Activated T-helper 2 cell treated with anti-CD3 and anti-CD28 coated beads, Interferon-gamma antibody, Interleukin-2, Interleukin-4, amounts not matched to agents 10 μg/mL and 5 μg/mL and 100 μg/mL, durations not matched to agents 14 hours and 24 hours and 36 hours (primary cell): ENCODE measurements around the gene OR52M1. TPM values are rescaled to one million over a fixed set of nuclear protein-coding genes. Genes with fewer than 3 reads are reported as not detected.
"Not testable (repeated sequence)": the region's sequence is repeated elsewhere in the genome, so short reads cannot be mapped to it uniquely, and the experiment has no call there.

ENCODE experiments used
- DNase-seq: peaks from one replicate; pipeline ENCODE4 v3.0.0; 2021; ENCODE audit warnings: low spot score
- H3K27ac Mint-ChIP-seq: one replicate; pipeline ENCODE4 v1.8.0; 2021; ENCODE audit warnings: mixed read lengths
- H3K27me3 Mint-ChIP-seq: one replicate; pipeline ENCODE4 v1.8.0; 2021; ENCODE audit warnings: low read depth, mixed read lengths
- H3K36me3 Mint-ChIP-seq: one replicate; pipeline ENCODE4 v1.8.0; 2021; ENCODE audit warnings: low read depth, mixed read lengths
- H3K4me1 Mint-ChIP-seq: one replicate; pipeline ENCODE4 v1.8.0; 2021; ENCODE audit warnings: low read depth, mixed read lengths
- H3K4me3 Mint-ChIP-seq: one replicate; pipeline ENCODE4 v1.8.0; 2021; ENCODE audit warnings: low read depth, mild to moderate bottlenecking, moderate library complexity, mixed read lengths
- H3K9me3 Mint-ChIP-seq: one replicate; pipeline ENCODE4 v1.8.0; 2021; ENCODE audit warnings: mixed read lengths
- intact Hi-C: fragments of 100-400 bp; cut with micrococcal nuclease; formaldehyde crosslinking; loops from one replicate; pipeline ENCODE4 v1.15.1; 2023
- total RNA-seq: library from RNA; stranded (reverse); gene quantifications from 2 replicates; pipeline ENCODE4 v1.2.3, GENCODE V29; 2022

The OR52M1 gene
- total RNA-seq, result not detected in 2 replicates

DNA sequence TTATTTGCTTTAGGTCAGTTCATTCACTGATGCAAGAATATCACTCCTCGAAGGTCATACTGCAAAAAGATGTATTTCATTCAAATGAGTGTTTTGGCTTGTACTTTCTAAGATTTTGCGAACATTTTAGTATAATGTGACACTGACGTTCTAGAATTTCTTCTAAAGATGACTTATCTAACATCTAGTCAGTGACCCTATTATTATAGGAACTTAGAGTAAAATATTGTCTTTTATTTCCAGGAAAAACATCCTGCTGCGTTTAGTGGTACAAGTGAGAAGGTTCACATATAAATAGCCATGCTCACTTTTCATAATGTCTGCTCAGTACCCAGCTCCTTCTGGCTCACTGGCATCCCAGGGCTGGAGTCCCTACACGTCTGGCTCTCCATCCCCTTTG is at the start of gene OR52M1:
TSS of gene OR52M1 (plus strand) at position 301 of the 400 bp plus-strand sequence. CDS start at position 301, 0 bp downstream.
- no peak for DNase-seq
- Mint-ChIP-seq H3K4me3 (no peak within 1 kb of the TSS), H3K9me3 (no peaks in the 10 kb centered on the region), H3K4me1 (no peaks in the 10 kb centered on the region), H3K27me3 (peaks cover 4% of the 10 kb centered on the region), H3K36me3 (no peaks in the 10 kb centered on the region), H3K27ac (no peak within 1 kb of the TSS)
- intact Hi-C loops, result no loop called here

DNA sequence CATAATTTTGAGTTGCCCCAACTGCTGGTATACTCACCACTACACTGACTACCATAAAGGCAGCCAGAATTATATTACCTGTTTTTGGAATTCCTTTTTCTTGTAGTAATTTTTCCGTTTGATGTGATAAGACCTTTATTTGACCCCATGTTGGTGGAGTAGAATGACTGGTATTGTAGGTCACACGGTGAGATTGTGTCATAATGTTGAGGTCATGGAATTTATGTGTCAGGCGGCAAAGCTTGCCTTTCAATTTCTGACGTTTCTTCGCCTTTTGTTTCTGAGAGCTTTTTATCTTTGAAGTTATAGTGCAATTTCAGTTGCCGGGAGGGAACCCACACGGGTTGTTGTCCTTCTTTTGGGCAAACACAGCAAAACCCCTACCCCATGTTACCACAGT is 49.5 kb upstream of the OR52M1 start:
- Mint-ChIP-seq H3K9me3 (peaks cover 4% of the 10 kb centered on the region), H3K4me3 (no peak overlapping the region), H3K36me3 (no peaks in the 10 kb centered on the region), H3K4me1 (peaks cover 6% of the 10 kb centered on the region), H3K27me3 (peaks cover 15% of the 10 kb centered on the region), H3K27ac (no peak overlapping the region)
- intact Hi-C loops, result no loop called here
- no peak for DNase-seq

DNA sequence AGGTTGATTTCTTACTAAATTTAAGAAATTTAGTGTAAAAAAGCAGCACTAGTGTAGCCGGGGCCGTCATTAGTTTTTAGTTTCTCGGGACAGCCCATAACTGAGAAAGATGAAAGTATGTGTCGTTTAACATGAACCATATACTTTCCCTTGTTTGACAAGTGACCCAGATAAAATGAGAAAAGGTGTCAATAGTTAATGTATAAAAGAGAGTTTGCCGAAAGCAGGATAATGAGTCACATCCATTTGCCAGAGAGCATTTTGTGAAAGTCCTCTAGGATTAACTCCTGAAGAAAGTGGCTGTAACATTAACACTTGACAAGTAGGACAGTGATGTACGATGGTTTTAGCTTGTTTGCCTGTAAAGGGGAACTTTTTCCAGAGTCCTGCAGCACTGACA is 49.0 kb upstream of the OR52M1 start:
- Mint-ChIP-seq H3K4me3 (no peak overlapping the region), H3K9me3 (peaks cover 4% of the 10 kb centered on the region), H3K4me1 (peaks cover 6% of the 10 kb centered on the region), H3K27ac (no peak overlapping the region), H3K27me3 (peaks cover 18% of the 10 kb centered on the region), H3K36me3 (no peaks in the 10 kb centered on the region)
- intact Hi-C loops, result no loop called here
- no peak for DNase-seq

DNA sequence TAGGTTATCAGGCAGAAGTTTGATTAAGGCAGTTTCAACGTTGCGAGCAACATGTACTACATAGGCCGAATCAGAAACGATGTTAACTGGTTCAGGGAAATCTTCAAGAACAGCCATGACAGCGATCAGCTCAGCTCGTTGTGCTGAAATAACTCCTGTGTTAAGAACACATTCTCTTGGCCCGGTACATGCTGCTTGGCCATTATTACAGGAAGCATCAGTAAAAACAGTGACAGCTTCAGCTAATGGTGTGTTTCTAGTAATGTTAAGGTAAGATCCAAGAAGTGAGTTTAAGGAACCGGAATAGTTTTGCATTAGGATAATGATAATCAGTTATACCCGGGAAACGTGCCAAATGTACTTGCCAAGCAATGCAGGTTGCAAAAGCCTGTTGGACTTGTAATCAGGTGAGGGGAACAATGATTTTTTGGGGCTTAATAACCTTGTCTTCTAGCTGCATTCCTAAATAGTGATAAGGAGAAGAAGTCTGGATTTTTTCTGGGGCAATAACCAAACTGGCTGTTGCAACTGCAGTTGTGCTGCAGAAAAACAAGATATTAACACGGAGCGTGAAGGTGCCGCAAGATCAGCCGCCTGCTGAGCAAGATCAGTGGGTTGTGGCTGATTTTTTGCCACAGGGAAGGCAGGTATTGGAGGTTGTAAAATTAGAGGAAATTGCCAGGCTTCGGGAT is 48.3 kb upstream of the OR52M1 start:
- Mint-ChIP-seq H3K27me3 (peaks cover 20% of the 10 kb centered on the region), H3K9me3 (no peaks in the 10 kb centered on the region), H3K4me3 (no peak overlapping the region), H3K36me3 (no peaks in the 10 kb centered on the region), H3K27ac (no peak overlapping the region), H3K4me1 (peaks cover 6% of the 10 kb centered on the region)
- no peak for DNase-seq
- intact Hi-C loops, result no loop called here

DNA sequence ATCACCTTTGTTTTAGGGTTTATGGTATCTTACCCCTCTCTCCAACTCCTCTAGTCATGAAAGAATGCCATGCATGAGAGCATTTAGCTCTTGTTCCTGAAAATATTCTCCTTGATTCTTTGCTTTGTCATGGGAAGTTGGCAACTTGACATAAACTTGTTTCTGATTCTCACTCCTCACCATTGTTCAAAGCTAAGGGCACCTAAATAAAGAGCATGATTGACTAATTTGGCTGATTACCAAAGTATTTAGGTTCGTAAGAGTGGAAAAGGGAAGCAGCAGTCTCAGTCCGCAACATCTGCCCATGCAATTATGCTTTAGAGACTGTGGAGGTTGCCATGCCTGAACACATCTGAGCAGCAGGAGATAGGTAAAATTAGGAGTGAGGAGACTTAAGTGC is 36.1 kb upstream of the OR52M1 start:
- Mint-ChIP-seq H3K9me3 (no peaks in the 10 kb centered on the region), H3K27ac (no peak overlapping the region), H3K4me1 (no peaks in the 10 kb centered on the region), H3K4me3 (no peak overlapping the region), H3K27me3 (peaks cover 4% of the 10 kb centered on the region), H3K36me3 (no peaks in the 10 kb centered on the region)
- intact Hi-C loops, result no loop called here
- no peak for DNase-seq

DNA sequence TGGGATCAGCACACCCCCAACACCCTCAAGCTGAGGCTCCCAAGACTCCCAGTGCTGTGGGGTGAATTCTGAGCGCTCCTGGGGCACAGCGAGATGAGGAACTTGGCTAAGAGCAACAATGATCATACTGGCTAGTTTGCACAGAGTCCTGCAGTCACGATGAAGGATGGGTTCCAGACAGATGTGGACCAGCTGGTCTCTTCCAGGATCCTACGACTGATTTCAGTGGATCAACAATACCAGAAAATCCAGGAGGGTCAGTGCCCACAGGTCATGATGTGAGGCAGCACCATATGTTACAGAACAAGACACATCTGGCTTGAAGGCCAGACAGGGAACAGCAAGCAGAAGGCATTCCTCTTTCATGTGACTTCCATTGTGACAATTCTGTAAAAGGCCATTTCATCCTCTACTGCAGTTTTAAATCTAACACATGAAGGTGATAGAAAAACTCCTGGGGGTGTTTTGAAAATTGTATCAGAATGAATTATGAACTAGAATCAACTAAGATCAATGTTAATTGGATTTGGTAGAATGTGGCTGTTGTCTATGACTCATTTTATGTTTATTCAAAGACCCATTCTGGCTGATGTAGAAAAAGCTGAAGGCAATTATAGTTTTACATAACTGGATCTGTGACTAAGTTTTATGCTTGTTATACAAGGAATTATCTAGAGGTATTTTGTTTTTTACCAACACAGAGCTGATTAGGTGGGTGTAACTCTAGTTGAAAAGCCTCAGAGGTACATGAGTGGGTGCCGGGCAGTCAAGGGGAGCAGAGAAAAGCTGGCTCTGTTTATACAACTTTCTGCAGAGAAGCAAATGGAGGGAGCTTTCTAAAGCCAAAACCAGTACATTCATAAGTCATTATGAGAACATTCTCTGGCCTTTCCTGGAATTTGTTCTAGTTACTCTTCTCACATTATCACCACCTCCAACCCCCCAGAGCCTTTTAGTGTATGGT is 33.4 kb upstream of the OR52M1 start:
- no peak overlapping the region for H3K27ac Mint-ChIP-seq
- intact Hi-C loops, result no loop called here

GRCh38 chr11:4514196-4514595 is 30.8 kb upstream of the OR52M1 start:
- Mint-ChIP-seq H3K27me3 (no peaks in the 10 kb centered on the region), H3K9me3 (no peaks in the 10 kb centered on the region), H3K4me3 (no peak overlapping the region)

More for the DNA sequence above, 33.4 kb upstream of the OR52M1 start:
- Mint-ChIP-seq H3K36me3 (no peaks in the 10 kb centered on the region), H3K27me3 (peaks cover 3% of the 10 kb centered on the region), H3K4me3 (no peak overlapping the region), H3K4me1 (no peaks in the 10 kb centered on the region), H3K9me3 (no peaks in the 10 kb centered on the region)
- DNase-seq, result no peak

DNA sequence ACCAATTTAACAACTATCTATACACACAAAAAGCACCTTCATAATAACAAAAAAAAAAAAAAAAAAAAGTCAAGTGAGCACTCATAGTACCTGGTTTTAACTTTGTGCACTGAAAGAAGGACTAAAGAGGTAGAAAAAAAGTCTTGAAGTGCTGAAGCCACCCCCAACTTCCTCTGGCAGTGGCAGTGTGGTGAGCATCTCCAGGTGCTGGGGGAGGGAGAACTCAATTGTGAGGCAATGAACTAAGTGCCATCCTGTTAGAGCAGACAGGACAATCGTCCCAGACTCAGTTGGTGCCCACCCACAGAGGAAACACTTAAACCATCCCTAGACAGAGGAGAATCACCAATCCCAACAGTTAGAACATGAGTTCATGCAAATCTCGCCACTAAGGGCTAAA is 22.7 kb upstream of the OR52M1 start:
- intact Hi-C loops, result no loop called here
- Mint-ChIP-seq H3K9me3 (no peaks in the 10 kb centered on the region), H3K4me1 (no peaks in the 10 kb centered on the region), H3K36me3 (no peaks in the 10 kb centered on the region), H3K27ac (no peak overlapping the region), H3K4me3 (no peak overlapping the region), H3K27me3 (peaks cover 12% of the 10 kb centered on the region)
- no peak for DNase-seq

More at GRCh38 chr11:4514196-4514595, 30.8 kb upstream of the OR52M1 start:
- H3K36me3 Mint-ChIP-seq, result no peaks in the 10 kb centered on the region
- no peaks in the 10 kb centered on the region for H3K4me1 Mint-ChIP-seq
- intact Hi-C loops, result no loop called here
- no peak for DNase-seq
- no peak overlapping the region for H3K27ac Mint-ChIP-seq

GRCh38 chr11:4522752-4523151 is 22.2 kb upstream of the OR52M1 start:
- Mint-ChIP-seq H3K27ac (no peak overlapping the region), H3K4me1 (no peaks in the 10 kb centered on the region), H3K9me3 (no peaks in the 10 kb centered on the region), H3K36me3 (no peaks in the 10 kb centered on the region), H3K27me3 (peaks cover 12% of the 10 kb centered on the region), H3K4me3 (no peak overlapping the region)
- no peak for DNase-seq
- intact Hi-C loops, result no loop called here

- H3K27ac Mint-ChIP-seq, result no peak overlapping the region
- no peaks in the 10 kb centered on the region for H3K9me3 Mint-ChIP-seq
- intact Hi-C loops, result no loop called here
- no peaks in the 10 kb centered on the region for H3K36me3 Mint-ChIP-seq
- H3K4me1 Mint-ChIP-seq, result no peaks in the 10 kb centered on the region
- no peak overlapping the region for H3K4me3 Mint-ChIP-seq
- DNase-seq, result no peak
- H3K27me3 Mint-ChIP-seq, result peaks cover 15% of the 10 kb centered on the region
Observed at GRCh38 chr11:4523666-4524065, 21.3 kb upstream of the OR52M1 start.

DNA sequence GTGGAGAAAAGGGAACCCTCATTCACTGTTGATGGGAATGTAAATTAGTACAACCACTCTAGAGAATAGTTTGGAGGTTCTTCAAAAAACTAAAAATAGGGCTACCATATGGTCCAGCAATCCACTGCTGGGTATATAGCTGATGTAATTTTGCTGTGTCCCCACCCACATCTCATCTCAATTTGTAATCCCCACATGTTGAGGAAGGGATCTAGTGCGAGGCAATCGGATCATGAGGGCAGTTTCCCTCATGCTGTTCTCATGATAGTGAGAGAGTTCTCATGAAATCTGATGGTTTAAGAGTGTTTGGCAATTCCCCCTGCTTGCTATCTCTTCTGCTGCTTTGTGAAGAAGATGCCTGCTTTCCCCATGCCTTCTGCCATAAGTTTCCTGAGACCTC is 17.1 kb upstream of the OR52M1 start:
- no peak overlapping the region for H3K27ac Mint-ChIP-seq
- H3K4me1 Mint-ChIP-seq, result no peaks in the 10 kb centered on the region
- no peak for DNase-seq
- H3K4me3 Mint-ChIP-seq, result no peak overlapping the region
- no peaks in the 10 kb centered on the region for H3K9me3 Mint-ChIP-seq
- peaks cover 15% of the 10 kb centered on the region for H3K27me3 Mint-ChIP-seq
- no peaks in the 10 kb centered on the region for H3K36me3 Mint-ChIP-seq
- intact Hi-C loops, result no loop called here

DNA sequence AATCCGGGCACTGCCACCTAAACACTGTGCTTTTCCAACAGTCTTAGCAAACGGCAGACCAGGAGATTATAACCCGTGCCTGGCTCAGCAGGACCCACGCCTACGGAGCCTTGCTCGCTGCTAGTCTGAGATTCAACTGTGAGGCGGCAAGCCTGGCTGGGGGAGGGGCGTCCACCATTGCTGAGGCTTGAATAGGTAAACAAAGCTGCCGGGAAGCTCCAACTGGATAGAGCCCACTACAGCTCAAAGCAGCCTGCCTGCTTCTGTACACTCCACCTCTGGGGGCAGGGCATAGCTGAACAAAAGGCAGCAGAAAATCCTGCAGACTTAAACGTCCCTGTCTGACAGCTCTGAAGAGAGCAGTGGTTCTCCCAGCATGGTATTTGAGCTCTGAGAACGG is 13.3 kb upstream of the OR52M1 start:
- H3K27me3 Mint-ChIP-seq, H3K4me1 Mint-ChIP-seq, H3K27ac Mint-ChIP-seq, H3K4me3 Mint-ChIP-seq, DNase-seq, intact Hi-C loops, H3K9me3 Mint-ChIP-seq, H3K36me3 Mint-ChIP-seq: not testable (repeated sequence)

- no peak overlapping the region for H3K4me3 Mint-ChIP-seq
- no peaks in the 10 kb centered on the region for H3K4me1 Mint-ChIP-seq
- DNase-seq, result peak; percentile 11
- peaks cover 6% of the 10 kb centered on the region for H3K27me3 Mint-ChIP-seq
- H3K36me3 Mint-ChIP-seq, result no peaks in the 10 kb centered on the region
- intact Hi-C loops, result loop anchor here (1.0 kb wide), 1 partner anchor 352 kb away; no protein-coding TSS in a partner anchor
- H3K27ac Mint-ChIP-seq, result no peak overlapping the region
- no peaks in the 10 kb centered on the region for H3K9me3 Mint-ChIP-seq
Observed at GRCh38 chr11:4539603-4540219, 5.3 kb upstream of the OR52M1 start.
